T-helper 22 cell (primary cell): ENCODE results near the gene PNPLA4.

ENCODE experiments used
- DNase-seq: peaks from one replicate; pipeline ENCODE4 v3.0.0-alpha.2; 2020; ENCODE audit warnings: low read depth

Gene PNPLA4

GRCh38 chrX:7872042-7872441 is 55.2 kb downstream of the PNPLA4 start:
- no peak for DNase-seq

GRCh38 chrX:7852166-7852565 is 75.0 kb downstream of the PNPLA4 start:
- no peak for DNase-seq
